Right lobe of liver (tissue), 4 donors: ENCODE results near the gene USP6NL.

Source experiments
- POLR2A ChIP-seq: fragments of 450-650 bp; IDR thresholded peaks from one replicate; pipeline ENCODE4 v1.6.1; 2017; ENCODE audit warnings: antibody characterized with exemption, mild to moderate bottlenecking
- TF ChIP-seq, protein P1 (sequence below), 4 donors: fragments of 200-600 bp in 3 of 4; fragments of 450-650 bp in 1 of 4; IDR thresholded peaks; one replicate each; pipeline versions ENCODE4 v1.5.1 to v1.8.0; 2016 to 2022; ENCODE audit warnings: antibody characterized with exemption in 4 of 4, mild to moderate bottlenecking in 2 of 4
- donor health status: DM: no; HTN: no; CAD: no.
- donor health status: DM: no; HTN: no; CAD: no.
- donor health status: DM: no; HTN: yes; CAD: no.

- TF ChIP-seq, protein P1, sequence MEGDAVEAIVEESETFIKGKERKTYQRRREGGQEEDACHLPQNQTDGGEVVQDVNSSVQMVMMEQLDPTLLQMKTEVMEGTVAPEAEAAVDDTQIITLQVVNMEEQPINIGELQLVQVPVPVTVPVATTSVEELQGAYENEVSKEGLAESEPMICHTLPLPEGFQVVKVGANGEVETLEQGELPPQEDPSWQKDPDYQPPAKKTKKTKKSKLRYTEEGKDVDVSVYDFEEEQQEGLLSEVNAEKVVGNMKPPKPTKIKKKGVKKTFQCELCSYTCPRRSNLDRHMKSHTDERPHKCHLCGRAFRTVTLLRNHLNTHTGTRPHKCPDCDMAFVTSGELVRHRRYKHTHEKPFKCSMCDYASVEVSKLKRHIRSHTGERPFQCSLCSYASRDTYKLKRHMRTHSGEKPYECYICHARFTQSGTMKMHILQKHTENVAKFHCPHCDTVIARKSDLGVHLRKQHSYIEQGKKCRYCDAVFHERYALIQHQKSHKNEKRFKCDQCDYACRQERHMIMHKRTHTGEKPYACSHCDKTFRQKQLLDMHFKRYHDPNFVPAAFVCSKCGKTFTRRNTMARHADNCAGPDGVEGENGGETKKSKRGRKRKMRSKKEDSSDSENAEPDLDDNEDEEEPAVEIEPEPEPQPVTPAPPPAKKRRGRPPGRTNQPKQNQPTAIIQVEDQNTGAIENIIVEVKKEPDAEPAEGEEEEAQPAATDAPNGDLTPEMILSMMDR (IDR thresholded peaks at IDR 0.05) = no peak
- TF ChIP-seq POLR2A = no peak
These were observed 196.4 kb downstream of the USP6NL start for GRCh38 chr10:11415095-11415494.
